Measurements from ENCODE around the gene RAB27B.

RAB27B gene

GRCh38 chr18:54878159-54878622, 49.9 kb downstream of the RAB27B start:
- H3K4me1 ChIP-seq (ENCODE audit: control insufficient read depth, insufficient read depth, low read length): no peaks in the 10 kb centered on the region
- H3K36me3 ChIP-seq (ENCODE audit: control insufficient read depth, insufficient read depth, low read length): no peaks in the 10 kb centered on the region
- H3K9ac ChIP-seq (ENCODE audit: low read length): no peak overlapping the region
- no peaks in the 10 kb centered on the region for H3K27me3 ChIP-seq (ENCODE audit: control insufficient read depth, insufficient read depth, low read length)
- H3K27ac ChIP-seq (ENCODE audit: low read depth, low read length): no peak overlapping the region
- H3K4me3 ChIP-seq (ENCODE audit: low read length): no peak overlapping the region

DNA sequence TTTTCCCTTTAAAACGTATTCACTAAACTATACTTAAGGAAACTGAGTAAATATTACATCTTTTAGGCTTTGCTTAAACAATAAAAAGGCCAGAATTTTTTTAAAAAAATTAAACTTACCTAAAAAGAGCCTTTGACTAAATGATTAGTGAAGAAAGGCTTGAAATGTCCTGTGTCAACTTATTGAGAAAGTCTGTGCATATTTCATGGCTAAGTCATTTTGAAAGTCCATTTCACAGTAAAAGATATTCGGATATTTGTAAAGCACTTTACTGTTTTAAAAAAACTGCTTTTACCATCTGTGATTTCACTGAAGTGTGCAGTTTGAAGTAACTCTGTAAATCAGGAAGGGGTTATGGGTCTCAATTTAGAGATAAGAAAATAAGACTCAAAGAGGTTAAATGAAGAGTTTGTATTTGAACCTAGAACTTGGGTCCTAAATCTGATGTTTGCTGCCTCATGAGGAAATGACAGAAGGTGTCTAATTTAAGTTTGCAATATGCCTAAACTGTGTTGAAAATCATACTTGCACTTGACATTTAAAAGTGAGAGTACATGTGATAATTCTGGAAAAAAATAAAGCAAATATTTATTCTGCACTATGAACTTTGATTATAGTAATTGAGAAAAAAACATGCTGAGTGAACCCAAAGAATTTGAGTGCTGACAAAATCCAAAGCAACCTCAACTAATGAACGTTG, 50.5 kb downstream of the RAB27B start:
- H3K27ac ChIP-seq (ENCODE audit: low read depth, low read length): no peak overlapping the region
- H3K9ac ChIP-seq (ENCODE audit: low read length): no peak overlapping the region
- no peaks in the 10 kb centered on the region for H3K4me1 ChIP-seq (ENCODE audit: control insufficient read depth, insufficient read depth, low read length)
- no peaks in the 10 kb centered on the region for H3K27me3 ChIP-seq (ENCODE audit: control insufficient read depth, insufficient read depth, low read length)
- no peak overlapping the region for H3K4me3 ChIP-seq (ENCODE audit: low read length)
- H3K36me3 ChIP-seq (ENCODE audit: control insufficient read depth, insufficient read depth, low read length): no peaks in the 10 kb centered on the region

GRCh38 chr18:54879691-54880090, 51.4 kb downstream of the RAB27B start:
- H3K9ac ChIP-seq (ENCODE audit: low read length): no peak overlapping the region
- no peaks in the 10 kb centered on the region for H3K4me1 ChIP-seq (ENCODE audit: control insufficient read depth, insufficient read depth, low read length)
- H3K27ac ChIP-seq (ENCODE audit: low read depth, low read length): no peak overlapping the region

DNA sequence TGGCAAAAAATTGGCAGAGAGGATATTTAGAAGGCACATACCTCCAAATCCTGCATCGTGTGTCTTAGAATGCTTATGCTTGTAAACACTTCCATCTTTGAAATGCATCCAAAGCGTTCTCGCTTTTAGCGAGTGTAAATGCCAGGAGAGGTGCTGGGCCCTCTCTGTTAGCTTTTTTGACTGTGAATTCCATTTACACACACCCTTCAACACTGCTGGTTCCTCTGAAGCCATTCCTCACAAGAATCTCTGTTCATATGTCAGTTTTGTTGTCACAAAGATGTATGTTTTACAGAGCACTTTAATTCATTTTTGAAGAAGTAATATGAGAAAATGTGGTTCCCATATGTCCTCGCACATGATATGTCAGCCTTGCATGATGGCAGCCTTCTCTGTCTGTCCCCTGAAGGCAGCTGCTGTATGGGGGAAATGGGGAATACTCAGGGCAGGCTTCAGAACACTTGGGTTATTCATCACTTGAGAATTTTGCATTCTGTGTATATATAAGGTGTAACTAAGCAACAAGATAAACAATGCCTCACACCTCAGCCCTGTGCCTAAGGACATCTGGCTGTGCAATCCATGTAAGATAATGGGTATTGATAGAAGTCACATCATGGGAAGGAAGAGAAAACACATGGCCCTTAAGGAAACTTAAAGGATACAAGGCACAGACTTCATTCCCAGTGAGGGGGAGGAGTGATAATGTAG, 52.3 kb downstream of the RAB27B start:
- Histone ChIP-seq H3K27ac (ENCODE audit: low read depth, low read length) (no peak overlapping the region), H3K4me1 (ENCODE audit: control insufficient read depth, insufficient read depth, low read length) (no peaks in the 10 kb centered on the region), H3K27me3 (ENCODE audit: control insufficient read depth, insufficient read depth, low read length) (no peaks in the 10 kb centered on the region), H3K4me3 (ENCODE audit: low read length) (no peak overlapping the region), H3K36me3 (ENCODE audit: control insufficient read depth, insufficient read depth, low read length) (no peaks in the 10 kb centered on the region), H3K9ac (ENCODE audit: low read length) (no peak overlapping the region)

More at GRCh38 chr18:54879691-54880090, 51.4 kb downstream of the RAB27B start:
- no peaks in the 10 kb centered on the region for H3K36me3 ChIP-seq (ENCODE audit: control insufficient read depth, insufficient read depth, low read length)
- H3K27me3 ChIP-seq (ENCODE audit: control insufficient read depth, insufficient read depth, low read length): no peaks in the 10 kb centered on the region
- no peak overlapping the region for H3K4me3 ChIP-seq (ENCODE audit: low read length)

- Histone ChIP-seq H3K27me3 (ENCODE audit: control insufficient read depth, insufficient read depth, low read length) (no peaks in the 10 kb centered on the region), H3K27ac (ENCODE audit: low read depth, low read length) (no peak overlapping the region), H3K36me3 (ENCODE audit: control insufficient read depth, insufficient read depth, low read length) (no peaks in the 10 kb centered on the region), H3K9ac (ENCODE audit: low read length) (no peak overlapping the region), H3K4me1 (ENCODE audit: control insufficient read depth, insufficient read depth, low read length) (no peaks in the 10 kb centered on the region), H3K4me3 (ENCODE audit: low read length) (no peak overlapping the region)
Measured at GRCh38 chr18:54881229-54881768, 53.0 kb downstream of the RAB27B start.

GRCh38 chr18:54882318-54882717, 54.0 kb downstream of the RAB27B start:
- H3K4me1 ChIP-seq (ENCODE audit: control insufficient read depth, insufficient read depth, low read length): no peaks in the 10 kb centered on the region

DNA sequence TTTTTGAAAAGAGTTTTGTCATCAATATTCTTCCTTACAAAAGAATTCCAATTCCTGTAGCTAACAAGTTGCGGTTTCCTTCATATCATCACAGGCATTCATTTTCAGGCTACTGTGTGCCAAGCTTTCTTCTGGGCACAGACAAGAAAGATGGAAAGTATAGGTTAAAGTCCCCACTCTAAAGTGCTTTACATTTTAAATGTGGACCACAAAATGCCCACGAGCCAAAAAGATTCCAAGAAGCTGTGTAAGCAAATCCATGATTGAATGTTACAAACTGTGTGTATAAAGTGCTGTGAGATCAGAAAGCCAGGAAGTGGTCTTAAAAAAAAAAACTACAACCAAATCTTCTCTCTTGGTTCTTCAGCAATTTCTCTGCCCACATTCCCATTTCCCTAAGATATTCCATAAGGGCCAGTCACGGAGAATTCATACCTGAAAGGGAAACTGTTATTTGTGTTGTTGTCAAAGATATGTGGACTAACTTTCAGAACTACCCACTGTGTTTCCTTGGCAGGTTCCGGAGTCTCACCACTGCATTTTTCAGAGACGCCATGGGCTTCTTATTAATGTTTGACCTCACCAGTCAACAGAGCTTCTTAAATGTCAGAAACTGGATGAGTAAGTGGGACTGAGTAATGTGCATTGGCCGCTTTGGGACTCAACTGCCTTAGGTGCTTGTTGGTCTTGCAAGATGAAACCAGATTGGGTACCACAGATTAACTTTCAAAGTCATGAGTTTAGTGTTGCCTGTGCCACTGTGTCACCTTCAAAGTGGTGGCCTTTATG, 55.7 kb downstream of the RAB27B start:
- no peak overlapping the region for H3K9ac ChIP-seq (ENCODE audit: low read length)
- H3K27ac ChIP-seq (ENCODE audit: low read depth, low read length): no peak overlapping the region
- no peaks in the 10 kb centered on the region for H3K4me1 ChIP-seq (ENCODE audit: control insufficient read depth, insufficient read depth, low read length)
- H3K4me3 ChIP-seq (ENCODE audit: low read length): no peak overlapping the region
- no peaks in the 10 kb centered on the region for H3K27me3 ChIP-seq (ENCODE audit: control insufficient read depth, insufficient read depth, low read length)
- no peaks in the 10 kb centered on the region for H3K36me3 ChIP-seq (ENCODE audit: control insufficient read depth, insufficient read depth, low read length)

More at GRCh38 chr18:54882318-54882717, 54.0 kb downstream of the RAB27B start:
- Histone ChIP-seq H3K27me3 (ENCODE audit: control insufficient read depth, insufficient read depth, low read length) (no peaks in the 10 kb centered on the region), H3K9ac (ENCODE audit: low read length) (no peak overlapping the region), H3K4me3 (ENCODE audit: low read length) (no peak overlapping the region), H3K36me3 (ENCODE audit: control insufficient read depth, insufficient read depth, low read length) (no peaks in the 10 kb centered on the region), H3K27ac (ENCODE audit: low read depth, low read length) (no peak overlapping the region)

- Histone ChIP-seq H3K27ac (ENCODE audit: low read depth, low read length) (no peak overlapping the region), H3K4me3 (ENCODE audit: low read length) (no peak overlapping the region), H3K27me3 (ENCODE audit: control insufficient read depth, insufficient read depth, low read length) (no peaks in the 10 kb centered on the region), H3K9ac (ENCODE audit: low read length) (no peak overlapping the region), H3K36me3 (ENCODE audit: control insufficient read depth, insufficient read depth, low read length) (no peaks in the 10 kb centered on the region), H3K4me1 (ENCODE audit: control insufficient read depth, insufficient read depth, low read length) (no peaks in the 10 kb centered on the region)
Measured at GRCh38 chr18:54888378-54888777, 60.1 kb downstream of the RAB27B start.

DNA sequence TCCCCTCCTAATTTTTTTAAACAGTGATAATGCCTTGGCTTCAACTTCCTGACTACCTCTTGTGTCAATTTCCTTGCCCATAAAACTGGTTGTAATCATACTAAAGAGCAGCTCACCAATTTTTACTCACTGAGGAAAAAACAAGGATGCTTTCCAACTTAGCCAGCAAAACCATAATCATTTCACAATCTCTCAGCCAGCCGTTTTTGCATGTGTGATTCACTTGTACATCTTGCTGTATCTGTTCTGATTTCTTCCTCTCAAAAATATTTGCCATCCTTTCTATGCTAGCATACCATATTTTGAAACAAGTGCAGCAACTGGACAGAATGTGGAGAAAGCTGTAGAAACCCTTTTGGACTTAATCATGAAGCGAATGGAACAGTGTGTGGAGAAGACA, 60.7 kb downstream of the RAB27B start:
- Histone ChIP-seq H3K4me1 (ENCODE audit: control insufficient read depth, insufficient read depth, low read length) (no peaks in the 10 kb centered on the region), H3K27ac (ENCODE audit: low read depth, low read length) (no peak overlapping the region), H3K27me3 (ENCODE audit: control insufficient read depth, insufficient read depth, low read length) (no peaks in the 10 kb centered on the region)

GRCh38 chr18:54899500-54899899, 71.2 kb downstream of the RAB27B start:
- no peak overlapping the region for H3K27ac ChIP-seq (ENCODE audit: low read depth, low read length)
- no peak overlapping the region for H3K4me3 ChIP-seq (ENCODE audit: low read length)
- no peaks in the 10 kb centered on the region for H3K36me3 ChIP-seq (ENCODE audit: control insufficient read depth, insufficient read depth, low read length)
- H3K9ac ChIP-seq (ENCODE audit: low read length): no peak overlapping the region
- no peaks in the 10 kb centered on the region for H3K27me3 ChIP-seq (ENCODE audit: control insufficient read depth, insufficient read depth, low read length)
- no peaks in the 10 kb centered on the region for H3K4me1 ChIP-seq (ENCODE audit: control insufficient read depth, insufficient read depth, low read length)

More for the DNA sequence above, 60.7 kb downstream of the RAB27B start:
- Histone ChIP-seq H3K4me3 (ENCODE audit: low read length) (no peak overlapping the region), H3K9ac (ENCODE audit: low read length) (no peak overlapping the region), H3K36me3 (ENCODE audit: control insufficient read depth, insufficient read depth, low read length) (no peaks in the 10 kb centered on the region)

DNA sequence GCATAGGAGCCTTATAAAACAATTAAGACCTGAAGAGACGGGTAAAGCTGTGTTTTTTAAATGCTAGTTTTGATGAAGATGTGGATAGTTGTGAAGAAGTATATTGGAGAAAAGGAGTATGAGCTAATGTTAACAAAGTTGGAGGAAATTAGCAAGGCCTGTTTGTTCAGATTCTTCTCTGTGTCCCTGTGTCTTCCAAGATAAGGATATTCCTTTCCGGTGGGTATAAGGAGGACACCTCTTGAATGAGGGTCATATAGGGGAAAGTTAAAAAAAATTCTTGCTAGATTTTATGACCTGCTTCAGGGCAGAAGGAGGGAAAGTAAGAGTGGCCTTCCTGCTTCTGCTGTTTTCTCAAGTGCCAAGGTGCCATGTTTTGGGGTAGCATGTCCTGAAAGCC, 72.0 kb downstream of the RAB27B start:
- Histone ChIP-seq H3K36me3 (ENCODE audit: control insufficient read depth, insufficient read depth, low read length) (no peaks in the 10 kb centered on the region), H3K4me3 (ENCODE audit: low read length) (no peak overlapping the region), H3K27ac (ENCODE audit: low read depth, low read length) (no peak overlapping the region), H3K4me1 (ENCODE audit: control insufficient read depth, insufficient read depth, low read length) (no peaks in the 10 kb centered on the region), H3K27me3 (ENCODE audit: control insufficient read depth, insufficient read depth, low read length) (no peaks in the 10 kb centered on the region), H3K9ac (ENCODE audit: low read length) (no peak overlapping the region)

DNA sequence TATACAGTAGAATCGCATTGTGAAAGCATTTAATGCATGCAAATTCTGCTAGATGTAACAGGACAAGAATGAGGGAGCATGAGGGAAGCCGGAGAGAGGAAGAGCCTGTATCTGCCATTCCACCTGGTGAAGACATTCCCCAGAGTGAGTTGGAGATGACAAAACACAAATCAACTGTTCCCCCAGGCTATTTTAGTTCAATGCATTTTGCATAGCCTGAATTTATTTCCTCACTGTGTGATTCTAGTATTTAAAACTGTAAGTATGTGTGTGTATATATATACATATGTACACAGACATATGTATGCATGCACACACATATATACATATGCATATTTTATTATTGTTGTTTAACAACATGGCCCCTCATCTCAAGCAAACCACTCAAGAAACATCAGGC, 76.3 kb downstream of the RAB27B start:
- Histone ChIP-seq H3K27ac (ENCODE audit: low read depth, low read length) (no peak overlapping the region), H3K27me3 (ENCODE audit: control insufficient read depth, insufficient read depth, low read length) (no peaks in the 10 kb centered on the region), H3K36me3 (ENCODE audit: control insufficient read depth, insufficient read depth, low read length) (no peaks in the 10 kb centered on the region), H3K4me3 (ENCODE audit: low read length) (no peak overlapping the region), H3K9ac (ENCODE audit: low read length) (no peak overlapping the region), H3K4me1 (ENCODE audit: control insufficient read depth, insufficient read depth, low read length) (no peaks in the 10 kb centered on the region)

Data from rectal smooth muscle tissue (tissue), 1 donor.